GM18498 (cell line): ENCODE data around the gene GRIFIN.

ENCODE experiments used
- ATAC-seq: cut with Tn5 transposase; IDR thresholded peaks from one replicate; pipeline ENCODE4 v1.9.1; 2021; ENCODE audit warnings: mild to moderate bottlenecking, moderate library complexity; ENCODE audit not compliant: unreplicated experiment

The GRIFIN gene

DNA sequence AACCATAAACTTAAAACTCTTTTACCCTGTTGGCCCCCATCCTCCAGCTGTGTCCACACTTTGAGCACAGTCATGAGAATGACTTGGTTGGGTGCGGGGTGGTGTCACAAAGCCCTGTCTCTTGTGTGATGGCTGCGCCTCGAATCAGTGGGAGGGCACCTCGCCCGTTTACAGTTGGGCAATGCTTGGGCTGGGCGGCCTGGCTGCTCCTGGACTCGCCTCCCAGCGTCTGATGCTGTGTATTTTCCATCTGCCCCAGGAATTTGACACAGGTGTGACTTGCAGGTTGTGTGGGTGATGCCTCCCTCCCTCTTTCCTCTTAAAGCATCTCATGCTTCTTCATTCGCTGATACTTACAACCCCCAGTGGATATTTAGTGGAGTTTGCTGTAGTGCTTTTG, 39.1 kb downstream of the GRIFIN start:
- no peak for ATAC-seq

DNA sequence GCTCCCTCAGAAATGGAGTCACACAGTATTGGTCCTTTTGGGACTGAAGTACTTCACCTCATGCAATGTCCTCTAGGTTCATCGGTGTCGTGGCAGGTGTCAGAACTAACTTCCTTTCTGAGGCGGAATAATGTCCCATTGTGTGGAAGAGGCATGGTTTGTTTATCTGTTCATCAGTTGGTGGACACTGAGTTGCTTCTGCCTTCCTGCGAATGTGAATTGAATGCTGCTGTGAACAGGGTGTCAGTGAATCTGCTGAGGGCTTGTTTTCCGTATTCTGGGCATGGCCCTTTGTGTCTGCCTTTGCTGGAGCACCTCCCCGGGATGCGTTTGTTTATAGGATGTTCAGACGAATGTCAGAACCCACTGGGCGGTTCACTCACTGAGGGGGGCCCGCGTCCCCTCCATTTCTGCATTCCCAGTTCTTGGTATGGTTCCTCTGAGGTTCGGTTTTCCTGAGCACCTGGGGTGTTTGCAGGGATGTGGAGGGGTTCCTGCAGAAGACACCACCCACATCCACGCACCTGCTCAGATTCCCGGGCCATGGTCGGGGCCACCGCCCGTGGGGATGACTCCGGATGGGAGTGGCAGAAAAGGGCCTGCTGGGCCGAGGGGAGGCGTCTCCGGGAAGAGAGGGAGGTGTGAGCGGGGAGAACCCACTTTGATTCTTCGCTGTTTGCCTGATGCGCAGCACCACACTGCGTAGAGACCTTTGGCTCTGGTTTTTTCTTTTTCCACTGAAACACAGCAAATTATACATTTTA, 39.7 kb downstream of the GRIFIN start:
- ATAC-seq: no peak

DNA sequence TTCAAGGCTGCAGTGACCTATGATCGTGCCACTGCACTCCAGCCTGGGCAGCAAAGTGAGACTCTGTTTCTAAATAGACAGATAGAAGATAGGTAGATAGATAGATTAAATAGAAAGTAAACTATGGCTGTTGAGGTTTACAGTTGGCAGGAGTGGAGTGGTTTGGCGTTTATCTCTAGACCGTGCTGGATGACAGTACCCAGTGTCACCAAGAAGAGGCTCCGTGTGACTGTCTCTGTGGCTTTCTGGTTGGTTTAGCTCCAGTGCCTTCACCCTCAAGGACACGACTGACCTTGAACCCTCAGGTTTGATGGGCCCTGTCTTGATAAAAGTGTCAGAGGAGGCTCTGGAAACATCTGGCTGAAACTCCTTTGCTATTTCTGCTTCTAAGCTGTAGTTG, 41.1 kb downstream of the GRIFIN start:
- ATAC-seq: no peak

DNA sequence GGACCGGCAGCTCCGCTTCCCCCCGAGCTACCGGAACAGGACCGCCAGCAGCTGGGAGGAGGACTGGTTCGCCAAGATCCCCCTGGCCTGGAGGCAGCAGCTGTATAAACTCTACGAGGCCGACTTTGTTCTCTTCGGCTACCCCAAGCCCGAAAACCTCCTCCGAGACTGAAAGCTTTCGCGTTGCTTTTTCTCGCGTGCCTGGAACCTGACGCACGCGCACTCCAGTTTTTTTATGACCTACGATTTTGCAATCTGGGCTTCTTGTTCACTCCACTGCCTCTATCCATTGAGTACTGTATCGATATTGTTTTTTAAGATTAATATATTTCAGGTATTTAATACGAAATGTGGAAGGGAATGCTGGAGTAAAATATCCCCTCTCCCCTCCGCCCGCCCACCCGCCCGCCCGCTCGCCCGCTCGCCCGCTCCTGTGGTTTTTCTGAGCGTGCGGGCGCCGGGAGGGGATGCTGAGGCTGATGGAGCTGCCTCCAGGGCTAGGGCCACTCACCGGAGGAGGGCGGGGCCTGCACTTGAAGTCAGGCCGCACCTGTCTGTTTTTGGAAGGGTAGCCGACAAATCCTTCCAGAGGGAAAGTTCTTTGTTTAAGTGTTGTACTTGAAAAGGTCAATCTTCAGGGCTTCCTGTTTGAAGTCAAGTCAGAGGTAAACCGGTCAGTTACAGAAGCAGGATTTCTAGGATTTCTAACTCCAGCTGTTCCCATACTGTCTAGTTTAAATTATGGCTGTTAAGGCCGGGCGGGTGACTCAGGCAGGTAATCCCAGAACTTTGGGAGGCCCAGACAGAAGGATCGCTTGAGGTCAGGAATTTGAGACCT, 42.3 kb downstream of the GRIFIN start:
- no peak for ATAC-seq

DNA sequence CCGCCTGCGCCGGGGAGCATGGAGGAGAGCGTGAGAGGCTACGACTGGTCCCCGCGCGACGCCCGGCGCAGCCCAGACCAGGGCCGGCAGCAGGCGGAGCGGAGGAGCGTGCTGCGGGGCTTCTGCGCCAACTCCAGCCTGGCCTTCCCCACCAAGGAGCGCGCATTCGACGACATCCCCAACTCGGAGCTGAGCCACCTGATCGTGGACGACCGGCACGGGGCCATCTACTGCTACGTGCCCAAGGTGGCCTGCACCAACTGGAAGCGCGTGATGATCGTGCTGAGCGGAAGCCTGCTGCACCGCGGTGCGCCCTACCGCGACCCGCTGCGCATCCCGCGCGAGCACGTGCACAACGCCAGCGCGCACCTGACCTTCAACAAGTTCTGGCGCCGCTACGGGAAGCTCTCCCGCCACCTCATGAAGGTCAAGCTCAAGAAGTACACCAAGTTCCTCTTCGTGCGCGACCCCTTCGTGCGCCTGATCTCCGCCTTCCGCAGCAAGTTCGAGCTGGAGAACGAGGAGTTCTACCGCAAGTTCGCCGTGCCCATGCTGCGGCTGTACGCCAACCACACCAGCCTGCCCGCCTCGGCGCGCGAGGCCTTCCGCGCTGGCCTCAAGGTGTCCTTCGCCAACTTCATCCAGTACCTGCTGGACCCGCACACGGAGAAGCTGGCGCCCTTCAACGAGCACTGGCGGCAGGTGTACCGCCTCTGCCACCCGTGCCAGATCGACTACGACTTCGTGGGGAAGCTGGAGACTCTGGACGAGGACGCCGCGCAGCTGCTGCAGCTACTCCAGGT, 43.1 kb downstream of the GRIFIN start:
- ATAC-seq: no peak

DNA sequence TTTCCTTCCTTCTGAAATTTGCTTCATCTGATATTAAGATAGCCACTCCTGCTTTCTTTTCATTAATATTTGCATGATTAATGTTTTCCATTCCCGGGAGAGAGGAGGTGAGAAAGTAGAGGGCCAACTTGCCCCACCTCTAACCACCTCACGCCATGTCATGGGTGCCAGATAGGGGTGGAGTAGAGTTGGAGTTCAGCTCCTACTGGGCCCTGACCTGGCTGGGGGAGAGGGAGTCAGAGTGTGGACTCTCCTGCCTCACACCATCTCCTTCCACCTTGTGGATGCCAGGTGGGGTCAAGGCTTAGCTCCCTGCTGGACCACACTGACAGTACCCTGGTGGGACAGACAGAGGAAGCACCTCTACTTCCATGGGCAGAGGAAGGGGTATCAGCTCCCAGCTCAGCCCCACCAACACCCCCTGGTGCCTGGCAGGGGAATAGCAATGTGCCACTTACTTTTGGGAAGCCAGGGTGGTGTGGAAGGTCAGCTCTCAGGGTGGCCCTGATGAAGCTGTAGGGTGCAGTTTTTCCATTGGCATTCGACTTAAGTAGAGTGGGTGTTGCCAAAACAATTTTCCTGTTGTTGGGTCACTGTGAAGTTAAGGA, 44.8 kb downstream of the GRIFIN start:
- no peak for ATAC-seq

DNA sequence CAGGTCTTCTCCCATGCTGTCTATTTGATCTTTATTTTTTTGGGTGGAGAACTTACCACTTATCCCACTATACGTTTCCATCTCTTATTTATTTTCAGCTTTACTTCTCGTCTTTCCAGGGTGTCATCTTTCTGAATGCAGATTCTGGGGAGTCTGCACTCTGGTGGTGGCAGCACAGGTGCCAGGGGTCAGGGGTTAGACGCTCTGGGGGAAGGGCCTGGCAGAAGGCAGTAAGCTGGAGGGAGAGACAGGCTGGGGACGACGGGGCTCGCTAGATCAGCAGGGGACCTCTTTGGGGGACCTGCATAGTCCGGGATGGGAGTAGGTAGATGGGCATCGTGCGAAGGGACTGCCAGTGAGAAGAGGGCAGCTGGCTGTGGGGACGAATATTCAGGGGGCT, 50.4 kb downstream of the GRIFIN start:
- ATAC-seq: no peak
